Trophoblast cell (in vitro differentiated cells and primary cell): ENCODE data around the gene TF.
A peak's percentile ranks its signal among the peaks of the same experiment; 100 is the strongest.

Experiments used
- DNase-seq, 2 donors: peaks; one replicate each; pipeline ENCODE4 v3.0.0-alpha.2; 2016
- H2AFZ ChIP-seq: 2 replicates; pipeline ENCODE4 v1.6.1; 2013; ENCODE audit warnings: low read length, moderate library complexity, mild to moderate bottlenecking; ENCODE audit not compliant: insufficient read depth, poor library complexity
- H2AK5ac ChIP-seq: 2 replicates; pipeline ENCODE4 v1.6.1; 2013; ENCODE audit warnings: mild to moderate bottlenecking, low read length
- H2BK120ac ChIP-seq: 2 replicates; pipeline ENCODE4 v1.6.1; 2013; ENCODE audit warnings: low read length, mild to moderate bottlenecking, moderate library complexity; ENCODE audit not compliant: insufficient read depth, poor library complexity
- H2BK12ac ChIP-seq: 2 replicates; pipeline ENCODE4 v1.6.1; 2013; ENCODE audit warnings: mild to moderate bottlenecking, low read length, moderate library complexity
- H2BK5ac ChIP-seq: 2 replicates; pipeline ENCODE4 v1.6.1; 2013; ENCODE audit warnings: low read length, low read depth, moderate library complexity, mild to moderate bottlenecking; ENCODE audit not compliant: poor library complexity
- H3K14ac ChIP-seq: 2 replicates; pipeline ENCODE4 v1.6.1; 2013; ENCODE audit warnings: mild to moderate bottlenecking, low read length
- H3K18ac ChIP-seq: 2 replicates; pipeline ENCODE4 v1.6.1; 2013; ENCODE audit warnings: mild to moderate bottlenecking, low read length
- H3K23ac ChIP-seq: 2 replicates; pipeline ENCODE4 v1.6.1; 2013; ENCODE audit warnings: low read length
- H3K27ac ChIP-seq: 2 replicates; pipeline ENCODE4 v1.5.1; 2013; ENCODE audit warnings: low read depth, mild to moderate bottlenecking, inconsistent platforms, low read length, moderate library complexity
- H3K27me3 ChIP-seq: 2 replicates; pipeline ENCODE4 v1.6.1; 2013; ENCODE audit warnings: inconsistent platforms, mild to moderate bottlenecking, low read length, moderate library complexity; ENCODE audit not compliant: insufficient read depth
- H3K36me3 ChIP-seq, 2 experiments: 1 replicate in 1 of 2; 2 replicates in 1 of 2; pipeline ENCODE4 v1.6.1; 2013; ENCODE audit warnings: low read length in 2 of 2, mild to moderate bottlenecking in 2 of 2, moderate library complexity in 1 of 2; ENCODE audit not compliant: insufficient read depth in 2 of 2, control insufficient read depth in 1 of 2
- H3K4ac ChIP-seq: 2 replicates; pipeline ENCODE4 v1.6.1; 2013; ENCODE audit warnings: low read depth, mild to moderate bottlenecking, low read length, moderate library complexity
- H3K4me1 ChIP-seq, 2 experiments: 1 replicate in 1 of 2; 2 replicates in 1 of 2; pipeline ENCODE4 v1.6.1; 2013; ENCODE audit warnings: low read length in 2 of 2, mild to moderate bottlenecking in 2 of 2, moderate library complexity in 1 of 2; ENCODE audit not compliant: insufficient read depth in 2 of 2, control insufficient read depth in 1 of 2
- H3K4me2 ChIP-seq: 2 replicates; pipeline ENCODE4 v1.6.1; 2013; ENCODE audit warnings: inconsistent platforms, mild to moderate bottlenecking, low read length, moderate library complexity
- H3K4me3 ChIP-seq: 2 replicates; pipeline ENCODE4 v1.5.1; 2013; ENCODE audit warnings: mild to moderate bottlenecking, low read depth, low read length, inconsistent platforms
- H3K79me1 ChIP-seq: one replicate; pipeline ENCODE4 v1.6.1; 2013; ENCODE audit warnings: low read length
- H3K79me2 ChIP-seq: 2 replicates; pipeline ENCODE4 v1.6.1; 2013; ENCODE audit warnings: low read length, mild to moderate bottlenecking; ENCODE audit not compliant: control insufficient read depth, insufficient read depth, poor library complexity
- H3K9ac ChIP-seq: 2 replicates; pipeline ENCODE4 v1.6.1; 2013; ENCODE audit warnings: mild to moderate bottlenecking, low read length
- H3K9me3 ChIP-seq: 2 replicates; pipeline ENCODE4 v1.6.1; 2013; ENCODE audit warnings: low read depth, mild to moderate bottlenecking, control low read depth, inconsistent platforms, low read length; ENCODE audit not compliant: insufficient read depth
- H4K12ac ChIP-seq: 2 replicates; pipeline ENCODE4 v1.6.1; 2013; ENCODE audit warnings: low read depth, mild to moderate bottlenecking, low read length, moderate library complexity
- H4K8ac ChIP-seq: 2 replicates; pipeline ENCODE4 v1.6.1; 2013; ENCODE audit warnings: low read depth, mild to moderate bottlenecking, low read length, moderate library complexity
- H4K91ac ChIP-seq: one replicate; pipeline ENCODE4 v1.6.1; 2013; ENCODE audit warnings: low read depth, mild to moderate bottlenecking, low read length, moderate library complexity
- WGBS: extraction: QIAGEN DNeasy Blood & Tissue Kit; methylation state at CpG from one replicate; pipeline ENCODE4 v1.1.7; 2013; ENCODE audit warnings: missing lambda C conversion rate; ENCODE audit not compliant: insufficient read length, insufficient coverage; ENCODE audit errors: extremely low coverage; 5-methylcytosine and 5-hydroxymethylcytosine counted together

Gene TF

DNA sequence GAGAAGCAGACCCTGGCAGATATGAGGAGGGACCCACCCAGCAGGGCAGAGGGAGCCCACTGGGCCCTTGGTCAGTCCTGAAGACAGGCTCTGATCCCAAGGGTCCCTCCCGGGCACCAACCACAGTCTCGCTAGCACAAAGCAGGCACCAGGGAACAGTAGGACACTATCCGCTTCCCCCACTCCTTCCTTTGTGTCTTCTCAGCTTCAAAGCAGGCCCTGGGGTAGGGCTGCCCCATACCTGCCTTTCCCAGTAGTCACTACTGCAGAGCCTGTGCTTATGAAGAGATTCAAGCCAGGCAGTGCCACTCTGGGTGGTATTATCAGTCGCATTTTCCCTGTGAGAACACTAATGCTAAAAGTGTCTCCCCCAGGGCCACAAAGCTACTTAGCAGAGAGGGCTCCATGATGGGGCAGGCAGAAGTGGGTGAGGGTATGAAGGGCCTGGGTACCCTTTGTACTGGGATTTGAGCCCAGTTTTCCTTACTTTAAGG is 92.2 kb downstream of the TF start:
- no peak overlapping the region for H3K4me3 ChIP-seq
- no peak overlapping the region for H4K8ac ChIP-seq
- no peak overlapping the region for H2BK5ac ChIP-seq
- H3K27ac ChIP-seq: no peak overlapping the region
- H2BK120ac ChIP-seq: no peak overlapping the region
- WGBS: no CpG with 5 or more reads among the region's 4 CpGs
- no peak overlapping the region for H2BK12ac ChIP-seq
- no peak overlapping the region for H4K91ac ChIP-seq
- no peaks in the 10 kb centered on the region for H3K4me1 ChIP-seq
- H4K12ac ChIP-seq: no peak overlapping the region
- no peaks in the 10 kb centered on the region for H3K27me3 ChIP-seq
- no peak overlapping the region for H3K4me2 ChIP-seq
- no peak for DNase-seq
- no peaks in the 10 kb centered on the region for H3K36me3 ChIP-seq
- no peak overlapping the region for H3K18ac ChIP-seq
- no peak overlapping the region for H3K9ac ChIP-seq
- no peak overlapping the region for H3K14ac ChIP-seq
- H3K79me2 ChIP-seq: no peaks in the 10 kb centered on the region
- peaks cover 6% of the 10 kb centered on the region for H3K9me3 ChIP-seq
- no peaks in the 10 kb centered on the region for H3K79me1 ChIP-seq
- no peak overlapping the region for H3K4ac ChIP-seq
- no peak overlapping the region for H2AK5ac ChIP-seq
- no peak overlapping the region for H3K23ac ChIP-seq
- no peak overlapping the region for H2AFZ ChIP-seq

DNA sequence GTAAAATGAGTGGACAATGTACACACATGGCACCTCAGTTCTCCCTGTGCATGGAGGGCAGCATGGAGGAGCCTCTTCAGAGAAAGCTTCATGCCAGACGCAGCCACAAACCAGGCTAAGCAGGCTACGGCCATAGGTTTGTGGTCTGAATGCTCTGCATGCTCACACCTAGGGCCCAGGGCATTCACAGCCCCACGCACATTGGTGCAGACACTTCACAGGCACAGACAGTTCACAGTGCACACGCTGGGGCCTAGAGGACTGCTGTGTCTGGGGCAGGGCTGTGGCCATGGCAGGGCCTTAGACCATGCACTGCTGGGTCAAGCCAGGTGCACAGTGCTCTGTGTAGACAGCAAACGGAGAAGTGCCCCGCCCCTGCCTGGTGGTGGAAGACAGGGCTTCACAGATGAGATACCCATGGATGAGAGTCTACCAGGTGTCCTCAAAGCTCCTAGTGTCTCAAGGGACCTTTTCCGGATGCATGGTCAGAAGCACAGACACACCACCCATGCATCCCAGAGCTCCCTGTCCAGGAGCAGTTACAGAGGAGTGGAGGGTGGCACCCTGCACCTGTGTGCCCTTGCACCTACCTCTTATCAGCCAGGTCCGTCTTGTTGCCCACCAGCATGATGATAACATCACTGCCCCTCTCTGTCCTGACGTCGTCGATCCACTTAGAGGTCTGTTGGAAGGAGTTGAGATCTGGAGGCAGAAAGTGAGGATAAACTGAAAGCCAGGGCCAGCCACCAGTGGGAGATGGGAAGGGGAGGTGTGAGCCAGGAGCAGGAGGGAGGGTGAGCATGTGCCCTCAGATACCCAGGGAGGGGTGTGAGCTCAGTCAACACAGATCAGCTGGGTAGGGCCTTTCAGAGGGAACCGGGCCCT is 93.0 kb downstream of the TF start:
- H4K8ac ChIP-seq: no peak overlapping the region
- H3K36me3 ChIP-seq: no peaks in the 10 kb centered on the region
- no peak overlapping the region for H3K14ac ChIP-seq
- H3K27me3 ChIP-seq: no peaks in the 10 kb centered on the region
- peaks cover 6% of the 10 kb centered on the region for H3K9me3 ChIP-seq
- H2BK5ac ChIP-seq: no peak overlapping the region
- no peak overlapping the region for H3K23ac ChIP-seq
- H2AFZ ChIP-seq: no peak overlapping the region
- no peak overlapping the region for H2AK5ac ChIP-seq
- H3K18ac ChIP-seq: no peak overlapping the region
- no peak for DNase-seq
- H3K4me2 ChIP-seq: no peak overlapping the region
- H3K79me2 ChIP-seq: no peaks in the 10 kb centered on the region
- no peak overlapping the region for H3K27ac ChIP-seq
- H2BK120ac ChIP-seq: no peak overlapping the region
- no peak overlapping the region for H2BK12ac ChIP-seq
- no peak overlapping the region for H4K91ac ChIP-seq
- no peaks in the 10 kb centered on the region for H3K79me1 ChIP-seq
- H3K4ac ChIP-seq: no peak overlapping the region
- H3K4me1 ChIP-seq: no peaks in the 10 kb centered on the region
- WGBS: no CpG with 5 or more reads among the region's 12 CpGs
- no peak overlapping the region for H3K9ac ChIP-seq
- H3K4me3 ChIP-seq: no peak overlapping the region
- no peak overlapping the region for H4K12ac ChIP-seq

DNA sequence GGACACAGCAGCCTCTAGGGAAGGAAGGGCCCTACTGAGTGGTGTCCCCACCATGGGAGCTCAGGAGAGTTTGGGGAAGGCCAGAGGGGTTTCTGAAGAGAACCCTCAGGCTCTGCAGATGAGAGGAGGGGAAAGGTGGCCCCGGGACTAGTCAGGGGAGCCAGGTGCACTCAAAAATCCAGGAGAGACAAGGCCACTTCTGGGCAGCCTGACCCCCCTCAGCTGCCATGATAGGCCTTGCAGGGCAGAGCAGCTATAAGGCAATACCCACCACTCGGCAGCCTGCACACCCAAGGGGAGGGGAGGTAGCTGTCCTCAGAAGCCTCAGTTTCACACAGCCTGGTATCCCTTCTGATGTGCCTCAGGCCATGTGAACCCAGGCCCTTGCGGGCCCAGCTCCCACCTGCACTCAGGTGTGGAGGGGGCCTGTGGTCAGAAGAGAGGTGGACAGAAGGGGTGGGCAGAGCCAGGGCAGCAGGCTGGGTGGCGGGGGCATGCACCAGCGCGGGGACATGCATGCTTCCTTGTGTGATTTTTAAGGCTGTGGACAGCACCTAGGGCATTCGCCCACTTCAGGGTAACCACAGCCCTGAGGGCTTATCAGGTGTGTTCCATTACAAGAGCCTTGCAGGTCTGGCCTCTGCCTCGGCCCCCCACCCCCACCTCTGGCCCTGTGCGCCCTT is 94.0 kb downstream of the TF start:
- WGBS: no CpG with 5 or more reads among the region's 9 CpGs
- Histone ChIP-seq H3K23ac (no peak overlapping the region), H2BK120ac (no peak overlapping the region), H2AK5ac (no peak overlapping the region), H4K91ac (no peak overlapping the region), H3K79me2 (no peaks in the 10 kb centered on the region), H3K4me2 (no peak overlapping the region), H2BK12ac (no peak overlapping the region), H2AFZ (no peak overlapping the region), H3K9me3 (peaks cover 6% of the 10 kb centered on the region), H3K79me1 (no peaks in the 10 kb centered on the region), H3K18ac (no peak overlapping the region), H3K36me3 (no peaks in the 10 kb centered on the region), H3K4ac (no peak overlapping the region), H3K9ac (no peak overlapping the region), H2BK5ac (no peak overlapping the region), H3K27ac (no peak overlapping the region), H3K4me3 (no peak overlapping the region), H3K4me1 (no peaks in the 10 kb centered on the region), H3K14ac (no peak overlapping the region), H4K8ac (no peak overlapping the region), H3K27me3 (no peaks in the 10 kb centered on the region), H4K12ac (no peak overlapping the region)
- DNase-seq: no peak

DNA sequence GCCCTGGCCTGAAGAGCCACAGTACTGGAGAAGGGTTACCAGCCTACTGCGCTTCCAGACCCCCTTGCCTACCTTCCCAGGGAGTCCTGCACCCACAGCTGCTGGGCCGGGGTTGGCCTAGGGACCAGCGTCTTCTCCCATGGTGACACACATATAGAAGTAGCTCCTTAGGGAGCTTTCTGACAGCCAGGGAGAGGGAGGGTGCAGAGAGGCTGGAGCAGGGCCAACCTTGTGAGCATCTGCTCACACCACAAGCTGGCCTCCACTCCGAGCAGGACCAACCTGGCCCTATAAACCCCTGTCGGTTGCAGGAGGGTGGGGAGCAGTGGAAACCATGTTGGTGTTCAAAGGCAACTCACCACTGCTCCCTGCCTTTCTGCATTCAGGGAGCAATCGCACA is 94.6 kb downstream of the TF start:
- Histone ChIP-seq H4K12ac (no peak overlapping the region), H3K14ac (no peak overlapping the region), H2BK120ac (no peak overlapping the region), H4K8ac (no peak overlapping the region), H3K27ac (no peak overlapping the region), H3K4ac (no peak overlapping the region), H3K4me1 (no peaks in the 10 kb centered on the region), H4K91ac (no peak overlapping the region), H3K79me1 (no peaks in the 10 kb centered on the region), H3K36me3 (no peaks in the 10 kb centered on the region), H3K4me3 (peak overlapping the region; percentile 26), H3K79me2 (no peaks in the 10 kb centered on the region), H3K4me2 (no peak overlapping the region), H2AK5ac (no peak overlapping the region), H2AFZ (no peak overlapping the region), H3K9ac (no peak overlapping the region), H3K27me3 (no peaks in the 10 kb centered on the region), H2BK5ac (no peak overlapping the region), H2BK12ac (no peak overlapping the region), H3K18ac (no peak overlapping the region), H3K9me3 (peaks cover 6% of the 10 kb centered on the region), H3K23ac (no peak overlapping the region)
- DNase-seq: no peak
- no CpG with 5 or more reads among the region's 6 CpGs for WGBS
